HG03520 (cell line): ENCODE data around the gene CD99.
A peak's percentile ranks its signal among the peaks of the same experiment; 100 is the strongest.
"Not testable (repeated sequence)": the region's sequence is repeated elsewhere in the genome, so short reads cannot be mapped to it uniquely, and the experiment has no call there.

Experiments used
- ATAC-seq: cut with Tn5 transposase; IDR thresholded peaks from one replicate; pipeline ENCODE4 v1.9.1; 2021; ENCODE audit warnings: mild to moderate bottlenecking, moderate library complexity; ENCODE audit not compliant: unreplicated experiment

Gene CD99

GRCh38 chrX:2675657-2676200, 15.4 kb upstream of the CD99 start:
- ATAC-seq: not testable (repeated sequence)

- ATAC-seq: no peak
Observed at GRCh38 chrX:2676794-2677675, 14.1 kb upstream of the CD99 start.

GRCh38 chrX:2677764-2678163, 13.3 kb upstream of the CD99 start:
- no peak for ATAC-seq

GRCh38 chrX:2678583-2678982, 12.5 kb upstream of the CD99 start:
- no peak for ATAC-seq

GRCh38 chrX:2679534-2680485, 11.3 kb upstream of the CD99 start:
- ATAC-seq: no peak

- no peak for ATAC-seq
Observed at GRCh38 chrX:2680486-2681348, 10.4 kb upstream of the CD99 start.

- no peak for ATAC-seq
Observed at GRCh38 chrX:2682565-2683177, 8.4 kb upstream of the CD99 start.

- no peak for ATAC-seq
Observed at GRCh38 chrX:2684256-2684655, 6.8 kb upstream of the CD99 start.

- ATAC-seq: no peak
Observed at GRCh38 chrX:2685886-2686285, 5.2 kb upstream of the CD99 start.

GRCh38 chrX:2689773-2690666, 1.1 kb upstream of the CD99 start:
- ATAC-seq: no peak

- no peak for ATAC-seq
Observed at GRCh38 chrX:2691543-2692220, 587 bp downstream of the CD99 start.

GRCh38 chrX:2692221-2693112, 1.4 kb downstream of the CD99 start:
- ATAC-seq: no peak

- no peak for ATAC-seq
Observed at GRCh38 chrX:2693113-2694002, 2.3 kb downstream of the CD99 start.

- ATAC-seq: no peak
Observed at GRCh38 chrX:2694914-2695267, 3.8 kb downstream of the CD99 start.

- peak; percentile 87 for ATAC-seq
Observed at GRCh38 chrX:2696698-2697215, 5.7 kb downstream of the CD99 start.

- ATAC-seq: peak; percentile 5
Observed at GRCh38 chrX:2697306-2697705, 6.2 kb downstream of the CD99 start.
